IPS-11a (cell line): ENCODE measurements around the gene PROX2.

Experiments
- H3K4me3 ChIP-seq: one replicate; pipeline ENCODE4 v1.5.1; 2013; ENCODE audit warnings: low read depth, low read length, control low read depth

PROX2 gene

GRCh38 chr14:74882103-74882920 lies 6.4 kb upstream of the PROX2 start:
- H3K4me3 ChIP-seq: peak overlapping the region; percentile 86

GRCh38 chr14:74881431-74882102 lies 5.6 kb upstream of the PROX2 start, which contains the start of gene DLST:
TSS of gene DLST (plus strand) at chr14:74881916. CDS start at chr14:74881954, 38 bp downstream.
- peak within 1 kb of the TSS; percentile 86 for H3K4me3 ChIP-seq

- H3K4me3 ChIP-seq: no peak overlapping the region
These were observed 3.7 kb upstream of the PROX2 start for GRCh38 chr14:74879427-74880182.

GRCh38 chr14:74875204-74875603 lies 741 bp downstream of the PROX2 start:
- H3K4me3 ChIP-seq: no peak overlapping the region

GRCh38 chr14:74871819-74872218 lies 4.1 kb downstream of the PROX2 start:
- H3K4me3 ChIP-seq: no peak overlapping the region

GRCh38 chr14:74868739-74869138 lies 7.2 kb downstream of the PROX2 start:
- H3K4me3 ChIP-seq: no peak overlapping the region

GRCh38 chr14:74867673-74868072 lies 8.3 kb downstream of the PROX2 start:
- H3K4me3 ChIP-seq: no peak overlapping the region

GRCh38 chr14:74866708-74867389 lies 9.1 kb downstream of the PROX2 start:
- H3K4me3 ChIP-seq: no peak overlapping the region

- no peak overlapping the region for H3K4me3 ChIP-seq
These were observed 10.8 kb downstream of the PROX2 start for GRCh38 chr14:74865156-74865555.

GRCh38 chr14:74864198-74864597 lies 11.7 kb downstream of the PROX2 start:
- no peak overlapping the region for H3K4me3 ChIP-seq

GRCh38 chr14:74863274-74863673 lies 12.7 kb downstream of the PROX2 start:
- H3K4me3 ChIP-seq: no peak overlapping the region

GRCh38 chr14:74861734-74862090 lies 14.2 kb downstream of the PROX2 start:
- no peak overlapping the region for H3K4me3 ChIP-seq

- no peak overlapping the region for H3K4me3 ChIP-seq
These were observed 14.8 kb downstream of the PROX2 start for GRCh38 chr14:74860899-74861733.

- no peak overlapping the region for H3K4me3 ChIP-seq
These were observed 16.0 kb downstream of the PROX2 start for GRCh38 chr14:74859757-74860552.

GRCh38 chr14:74858022-74858421 lies 17.9 kb downstream of the PROX2 start:
- no peak overlapping the region for H3K4me3 ChIP-seq

- H3K4me3 ChIP-seq: no peak overlapping the region
These were observed 19.6 kb downstream of the PROX2 start for GRCh38 chr14:74856366-74856765.

GRCh38 chr14:74855945-74856344 lies 20.0 kb downstream of the PROX2 start:
- H3K4me3 ChIP-seq: no peak overlapping the region

- no peak overlapping the region for H3K4me3 ChIP-seq
These were observed 20.9 kb downstream of the PROX2 start for GRCh38 chr14:74855021-74855420.

- H3K4me3 ChIP-seq: no peak overlapping the region
These were observed 22.4 kb downstream of the PROX2 start for GRCh38 chr14:74853581-74853980.
